RWPE2 (cell line): ENCODE data around the gene RADIL.

Experiments used
- ATAC-seq: fragments of 200-7000 bp; cut with Tn5 transposase; 3 replicates; pipeline ENCODE4 v1.9.1; 2021; ENCODE audit warnings: low read depth
- DNase-seq: peaks from one replicate; pipeline ENCODE4 v3.0.0-alpha.2; 2020; ENCODE audit warnings: low spot score
- H3K27ac ChIP-seq: fragments of 450-650 bp; 2 replicates; pipeline ENCODE4 v1.5.1; 2017; ENCODE audit warnings: mild to moderate bottlenecking; ENCODE audit not compliant: poor library complexity, severe bottlenecking
- H3K27me3 ChIP-seq: fragments of 250-450 bp; sonication (Bioruptor Pico); 2 replicates; pipeline ENCODE4 v1.5.1; 2021; ENCODE audit warnings: mild to moderate bottlenecking, moderate library complexity; ENCODE audit not compliant: insufficient read depth, poor library complexity, severe bottlenecking
- H3K36me3 ChIP-seq: fragments of 250-450 bp; sonication (Bioruptor Pico); 2 replicates; pipeline ENCODE4 v1.5.1; 2020; ENCODE audit warnings: low read depth, mild to moderate bottlenecking, moderate library complexity
- H3K4me1 ChIP-seq: fragments of 250-450 bp; sonication (Bioruptor Pico); 2 replicates; pipeline ENCODE4 v1.5.1; 2021; ENCODE audit warnings: mild to moderate bottlenecking, moderate library complexity; ENCODE audit not compliant: insufficient read depth, poor library complexity, severe bottlenecking
- H3K4me3 ChIP-seq: fragments of 250-450 bp; sonication (Bioruptor Pico); 2 replicates; pipeline ENCODE4 v1.5.1; 2021; ENCODE audit warnings: mild to moderate bottlenecking, moderate library complexity; ENCODE audit not compliant: severe bottlenecking
- H3K9me3 ChIP-seq: fragments of 250-450 bp; sonication (Bioruptor Pico); 2 replicates; pipeline ENCODE4 v1.5.1; 2021; ENCODE audit warnings: mild to moderate bottlenecking, moderate library complexity; ENCODE audit not compliant: severe bottlenecking
- CTCF ChIP-seq: fragments of 450-650 bp; IDR thresholded peaks from one replicate; pipeline ENCODE4 v1.5.1; 2017; ENCODE audit warnings: mild to moderate bottlenecking, moderate library complexity; ENCODE audit not compliant: poor library complexity, severe bottlenecking

RADIL gene

DNA sequence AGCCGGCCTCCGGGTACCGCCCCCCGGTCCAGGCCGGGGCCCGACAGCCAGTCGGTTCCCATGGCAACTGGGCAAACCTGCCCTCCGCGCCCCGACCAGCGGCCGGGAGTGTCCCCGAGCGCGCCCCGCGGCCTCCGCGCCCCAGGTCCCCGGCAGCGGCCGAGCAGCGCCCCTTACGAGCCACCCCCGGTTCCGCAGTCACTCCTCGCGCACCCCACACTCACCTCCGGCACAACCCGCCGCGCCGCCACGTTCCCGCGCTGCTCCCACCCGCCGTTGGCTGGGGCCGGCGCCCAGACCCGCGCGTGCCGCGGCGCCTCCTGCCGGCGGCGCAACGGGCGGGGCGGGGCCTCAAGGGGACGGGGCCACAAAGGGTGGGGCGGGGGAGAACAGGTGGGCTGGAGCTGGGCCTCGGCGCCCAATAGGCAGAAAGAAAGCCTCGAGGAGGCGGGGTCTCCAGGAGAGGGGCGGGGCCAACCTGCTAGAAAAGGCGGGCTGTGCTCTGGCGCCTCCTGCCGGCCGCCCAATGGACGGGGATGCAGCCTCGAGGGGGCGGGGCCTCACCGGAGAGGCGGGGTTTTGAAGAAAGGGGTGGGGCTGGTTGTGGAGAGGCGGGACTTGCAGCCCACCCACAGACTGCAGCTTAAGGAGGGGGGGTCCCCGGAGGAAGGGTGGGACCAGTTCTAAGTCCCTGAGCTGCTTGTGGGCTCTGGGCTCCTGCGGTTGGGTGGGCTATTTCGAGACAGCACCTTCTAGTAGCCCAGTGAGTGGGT lies at the start of gene RADIL:
Gene RADIL (minus strand): TSS at position 345 of the 773 bp plus-strand sequence. CDS start 5,577 bp downstream, outside the sequence.
- ATAC-seq (peak; percentile 74), DNase-seq (no peak)
- Histone ChIP-seq H3K4me1 (no peaks in the 10 kb centered on the region), H3K27me3 (peaks cover 28% of the 10 kb centered on the region), H3K9me3 (no peaks in the 10 kb centered on the region), H3K4me3 (peak within 1 kb of the TSS; percentile 41), H3K36me3 (no peaks in the 10 kb centered on the region), H3K27ac (no peak within 1 kb of the TSS)
- peak; percentile 82 for TF ChIP-seq CTCF

DNA sequence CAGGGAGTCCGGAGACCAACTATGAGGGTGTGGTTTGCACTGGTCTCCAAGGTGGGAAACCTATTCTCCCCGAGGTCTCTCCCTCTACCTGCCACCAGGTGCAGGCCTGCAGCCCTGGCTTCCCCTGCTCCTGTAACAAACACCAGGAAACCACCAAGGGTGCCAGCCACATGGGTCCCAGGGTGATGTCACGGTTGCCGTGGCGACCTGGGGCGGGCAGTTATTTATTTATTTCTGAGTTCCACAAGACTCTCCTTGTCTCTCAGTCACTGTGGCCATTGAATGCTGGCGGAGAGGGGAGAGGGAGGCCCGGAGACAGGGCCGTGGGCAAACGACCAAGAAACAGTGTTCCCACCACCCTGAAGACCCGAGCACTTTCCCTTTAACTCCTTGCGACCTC lies 48.4 kb upstream of the RADIL start:
- Histone ChIP-seq H3K9me3 (no peaks in the 10 kb centered on the region), H3K4me1 (no peaks in the 10 kb centered on the region), H3K27me3 (no peaks in the 10 kb centered on the region), H3K36me3 (no peaks in the 10 kb centered on the region), H3K27ac (no peak overlapping the region), H3K4me3 (no peak overlapping the region)
- no peak for TF ChIP-seq CTCF
- ATAC-seq: 0 out of 3 replicates have a peak, but pooled peaks have one; percentile 21
- no peak for DNase-seq

- H3K4me3 ChIP-seq: no peak overlapping the region
Measured at GRCh38 chr7:4929005-4929404, 45.5 kb upstream of the RADIL start.

GRCh38 chr7:4928445-4928844 lies 44.9 kb upstream of the RADIL start:
- no peaks in the 10 kb centered on the region for H3K27me3 ChIP-seq
- no peak for TF ChIP-seq CTCF
- no peak for DNase-seq
- no peaks in the 10 kb centered on the region for H3K36me3 ChIP-seq
- H3K4me1 ChIP-seq: no peaks in the 10 kb centered on the region
- no peak for ATAC-seq
- no peak overlapping the region for H3K27ac ChIP-seq
- H3K4me3 ChIP-seq: no peak overlapping the region
- no peaks in the 10 kb centered on the region for H3K9me3 ChIP-seq

More at GRCh38 chr7:4929005-4929404, 45.5 kb upstream of the RADIL start:
- DNase-seq (no peak), ATAC-seq (no peak)
- H3K4me1 ChIP-seq: no peaks in the 10 kb centered on the region
- no peaks in the 10 kb centered on the region for H3K27me3 ChIP-seq
- no peak for TF ChIP-seq CTCF
- no peaks in the 10 kb centered on the region for H3K9me3 ChIP-seq
- H3K27ac ChIP-seq: no peak overlapping the region
- H3K36me3 ChIP-seq: no peaks in the 10 kb centered on the region

DNA sequence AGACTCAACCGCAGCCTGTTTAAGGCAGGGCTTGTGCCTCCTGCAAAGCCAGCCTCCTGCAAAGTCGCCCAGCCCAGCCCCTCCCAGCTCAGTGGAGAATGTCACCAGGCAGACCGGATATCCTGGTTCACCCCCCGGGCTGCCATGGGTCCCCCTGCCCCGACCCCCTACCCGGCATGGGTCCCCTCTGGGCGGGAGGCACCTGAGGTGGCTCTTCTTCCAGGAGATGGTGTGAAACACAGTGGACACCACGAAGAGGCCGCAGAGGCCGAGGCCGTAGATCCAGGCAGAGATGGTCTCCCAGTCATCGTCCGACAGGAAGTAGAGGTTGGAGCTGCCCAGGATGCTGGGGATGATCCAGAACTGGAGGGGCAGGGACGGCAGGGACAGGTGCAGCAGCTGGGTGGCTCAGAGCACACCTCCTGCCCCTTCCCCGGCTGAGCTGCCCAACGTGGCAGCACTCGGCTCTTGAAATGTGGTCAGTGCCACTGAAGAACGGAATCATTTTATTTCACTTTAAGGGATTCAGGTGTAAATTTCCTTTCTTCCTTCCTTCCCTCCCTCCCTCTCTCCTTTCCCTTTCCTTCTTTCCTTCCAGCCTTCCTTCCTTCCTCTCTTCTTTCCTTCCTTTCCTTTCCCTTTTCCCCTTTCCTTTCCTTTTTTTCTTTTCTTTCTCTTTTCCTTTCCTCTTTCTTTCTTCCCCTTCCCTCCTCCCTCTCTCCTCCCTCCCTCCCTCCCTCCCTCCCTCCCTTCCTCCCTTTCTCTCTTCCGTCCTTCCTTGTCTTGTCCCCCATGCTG lies 36.7 kb upstream of the RADIL start:
- no peaks in the 10 kb centered on the region for H3K36me3 ChIP-seq
- H3K9me3 ChIP-seq: peaks cover 5% of the 10 kb centered on the region
- ATAC-seq (no peak), DNase-seq (no peak)
- no peak for TF ChIP-seq CTCF
- no peak overlapping the region for H3K4me3 ChIP-seq
- no peaks in the 10 kb centered on the region for H3K4me1 ChIP-seq
- no peaks in the 10 kb centered on the region for H3K27me3 ChIP-seq
- no peak overlapping the region for H3K27ac ChIP-seq
